ENCODE measurements around the gene WFS1. TPM values are rescaled to one million over a fixed set of nuclear protein-coding genes. Genes with fewer than 3 reads are reported as not detected.

The WFS1 gene
- total RNA-seq, 1 donor from 2014 or later, result 41.1 TPM

DNA sequence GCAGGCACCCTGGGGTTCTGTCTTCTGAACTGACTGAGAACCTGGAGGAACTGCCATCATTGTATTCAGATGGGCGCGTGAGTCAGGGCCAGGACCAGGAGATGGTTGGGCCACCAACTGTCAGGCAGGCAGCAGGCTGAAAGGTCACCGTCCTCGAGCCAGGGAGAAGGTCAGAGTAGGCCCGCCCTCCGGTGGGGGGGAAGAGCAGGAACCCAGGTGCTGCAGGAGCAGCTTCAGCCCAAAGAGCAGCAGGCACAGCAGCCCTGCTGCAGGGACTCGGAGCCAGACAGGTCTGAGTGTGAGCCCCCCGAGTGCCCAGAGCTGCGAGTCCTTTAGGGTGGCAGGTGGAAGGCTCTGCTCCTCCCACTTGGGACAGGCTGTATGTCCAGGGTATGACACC lies 26.4 kb downstream of the WFS1 start:
- H3K9me3 Mint-ChIP-seq, result no peaks in the 10 kb centered on the region
- H3K27me3 Mint-ChIP-seq, result no peaks in the 10 kb centered on the region
- H3K27ac Mint-ChIP-seq, result no peak overlapping the region
- no peak for DNase-seq (ENCODE audit: extremely low spot score, unreplicated experiment)
- H3K4me1 Mint-ChIP-seq (ENCODE audit: unreplicated experiment), result no peaks in the 10 kb centered on the region
- H3K36me3 Mint-ChIP-seq, result peaks cover 10% of the 10 kb centered on the region
- H3K4me3 Mint-ChIP-seq, result no peak overlapping the region
- TF ChIP-seq, protein P1, sequence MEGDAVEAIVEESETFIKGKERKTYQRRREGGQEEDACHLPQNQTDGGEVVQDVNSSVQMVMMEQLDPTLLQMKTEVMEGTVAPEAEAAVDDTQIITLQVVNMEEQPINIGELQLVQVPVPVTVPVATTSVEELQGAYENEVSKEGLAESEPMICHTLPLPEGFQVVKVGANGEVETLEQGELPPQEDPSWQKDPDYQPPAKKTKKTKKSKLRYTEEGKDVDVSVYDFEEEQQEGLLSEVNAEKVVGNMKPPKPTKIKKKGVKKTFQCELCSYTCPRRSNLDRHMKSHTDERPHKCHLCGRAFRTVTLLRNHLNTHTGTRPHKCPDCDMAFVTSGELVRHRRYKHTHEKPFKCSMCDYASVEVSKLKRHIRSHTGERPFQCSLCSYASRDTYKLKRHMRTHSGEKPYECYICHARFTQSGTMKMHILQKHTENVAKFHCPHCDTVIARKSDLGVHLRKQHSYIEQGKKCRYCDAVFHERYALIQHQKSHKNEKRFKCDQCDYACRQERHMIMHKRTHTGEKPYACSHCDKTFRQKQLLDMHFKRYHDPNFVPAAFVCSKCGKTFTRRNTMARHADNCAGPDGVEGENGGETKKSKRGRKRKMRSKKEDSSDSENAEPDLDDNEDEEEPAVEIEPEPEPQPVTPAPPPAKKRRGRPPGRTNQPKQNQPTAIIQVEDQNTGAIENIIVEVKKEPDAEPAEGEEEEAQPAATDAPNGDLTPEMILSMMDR (conservative IDR thresholded peaks at IDR 0.05), result no peak

DNA sequence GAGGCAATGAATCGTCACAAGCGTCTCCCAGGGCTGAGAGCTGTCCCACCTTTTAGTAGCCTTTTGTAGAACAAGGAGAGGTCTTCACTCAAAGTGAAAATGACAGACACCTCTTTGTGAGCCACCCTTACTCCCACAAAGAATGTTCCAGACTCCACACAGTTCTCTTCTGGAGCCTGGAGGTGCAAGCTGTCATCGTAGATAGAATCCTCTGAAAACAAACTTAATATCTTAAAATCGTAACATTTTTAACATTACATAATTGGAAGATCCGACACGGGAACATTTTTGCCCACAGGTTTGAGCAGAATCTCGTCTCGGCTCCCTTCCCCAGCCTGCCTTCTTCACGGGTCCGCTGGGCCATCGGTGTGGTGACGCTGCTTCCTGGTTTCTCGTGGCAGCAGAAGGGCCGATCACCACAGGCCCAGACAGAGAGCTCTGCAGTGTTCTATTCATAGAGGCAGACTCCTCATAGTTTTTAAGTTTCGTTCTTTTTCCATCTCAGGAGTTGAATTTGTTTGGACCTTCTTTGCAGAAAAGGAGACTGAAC lies 27.7 kb downstream of the WFS1 start:
- H3K27ac Mint-ChIP-seq, result no peak overlapping the region
- TF ChIP-seq, protein P1 (conservative IDR thresholded peaks at IDR 0.05), result no peak
- peaks cover 15% of the 10 kb centered on the region for H3K36me3 Mint-ChIP-seq
- no peak overlapping the region for H3K4me3 Mint-ChIP-seq
- no peaks in the 10 kb centered on the region for H3K9me3 Mint-ChIP-seq
- H3K4me1 Mint-ChIP-seq (ENCODE audit: unreplicated experiment), result no peaks in the 10 kb centered on the region
- no peaks in the 10 kb centered on the region for H3K27me3 Mint-ChIP-seq
- no peak for DNase-seq (ENCODE audit: extremely low spot score, unreplicated experiment)

DNA sequence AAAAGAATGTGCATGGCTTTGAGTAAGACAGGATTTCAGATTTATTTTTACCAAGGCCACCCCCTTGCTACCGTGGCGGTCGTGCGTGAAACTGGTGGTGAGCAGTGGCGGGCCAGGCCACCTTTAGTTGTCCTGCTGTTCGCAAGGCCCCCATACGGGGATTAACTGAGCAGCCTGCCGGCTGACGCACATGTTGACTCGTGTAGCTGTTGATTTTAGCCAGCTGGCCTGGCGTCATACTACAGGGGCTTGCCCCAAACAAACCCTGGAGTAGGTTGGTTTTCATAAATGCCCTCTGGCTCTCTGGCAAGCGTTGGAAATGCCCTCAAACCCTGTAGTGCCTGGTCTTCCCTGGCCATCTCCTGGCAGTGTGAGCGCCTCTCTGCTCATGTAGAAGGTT lies 28.4 kb downstream of the WFS1 start:
- H3K4me3 Mint-ChIP-seq, result no peak overlapping the region
- TF ChIP-seq, protein P1 (conservative IDR thresholded peaks at IDR 0.05), result no peak
- H3K9me3 Mint-ChIP-seq, result no peaks in the 10 kb centered on the region
- no peaks in the 10 kb centered on the region for H3K27me3 Mint-ChIP-seq
- peaks cover 17% of the 10 kb centered on the region for H3K36me3 Mint-ChIP-seq
- no peak overlapping the region for H3K27ac Mint-ChIP-seq
- H3K4me1 Mint-ChIP-seq (ENCODE audit: unreplicated experiment), result no peaks in the 10 kb centered on the region
- no peak for DNase-seq (ENCODE audit: extremely low spot score, unreplicated experiment)

DNA sequence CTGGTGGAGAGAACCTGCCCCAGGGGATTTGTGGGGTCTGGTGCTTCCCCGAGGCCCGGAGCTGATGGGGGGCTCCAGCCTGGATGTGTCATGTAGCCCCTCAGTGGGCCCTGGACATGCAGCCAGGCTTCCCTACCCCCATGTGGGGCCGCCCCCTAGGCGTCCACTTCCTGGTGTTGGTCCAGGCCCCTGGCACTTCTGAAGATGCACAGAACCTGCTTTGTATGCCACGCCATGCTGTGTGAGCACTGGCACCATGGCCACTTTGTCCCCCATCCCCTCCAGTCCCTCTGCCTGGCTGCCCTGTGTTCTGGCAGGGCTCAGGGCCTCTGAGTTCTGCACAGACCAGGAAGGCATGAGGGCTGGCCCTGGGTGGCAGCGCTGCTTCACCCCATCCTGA lies 29.2 kb downstream of the WFS1 start:
- Mint-ChIP-seq H3K27ac (no peak overlapping the region), H3K27me3 (no peaks in the 10 kb centered on the region), H3K36me3 (peaks cover 17% of the 10 kb centered on the region), H3K4me3 (no peak overlapping the region), H3K9me3 (no peaks in the 10 kb centered on the region), H3K4me1 (ENCODE audit: unreplicated experiment) (no peaks in the 10 kb centered on the region)
- no peak for DNase-seq (ENCODE audit: extremely low spot score, unreplicated experiment)
- TF ChIP-seq, protein P1 (conservative IDR thresholded peaks at IDR 0.05), result no peak

DNA sequence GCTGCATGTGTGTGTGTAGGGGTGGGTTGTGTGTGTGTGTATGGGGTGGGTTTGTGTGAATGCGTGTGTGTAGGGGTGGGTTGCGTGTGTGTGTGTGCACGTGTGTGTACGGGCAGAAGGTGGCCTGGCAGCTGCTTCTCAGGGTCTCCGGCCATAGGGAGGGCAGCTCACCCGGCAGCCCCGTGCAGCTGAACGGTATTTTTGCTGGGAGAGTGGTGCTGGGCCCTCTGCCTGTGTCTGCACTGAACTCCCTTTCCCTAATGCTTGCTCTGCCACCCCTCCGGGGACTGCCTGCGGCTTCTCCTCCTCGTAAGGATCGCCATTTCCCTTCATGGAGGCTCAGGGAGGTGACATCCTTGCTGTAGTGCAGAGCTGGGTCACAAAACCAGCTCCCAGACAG lies 30.2 kb downstream of the WFS1 start:
- no peaks in the 10 kb centered on the region for H3K27me3 Mint-ChIP-seq
- H3K4me1 Mint-ChIP-seq (ENCODE audit: unreplicated experiment), result no peaks in the 10 kb centered on the region
- peaks cover 11% of the 10 kb centered on the region for H3K36me3 Mint-ChIP-seq

More for the DNA sequence above, 30.2 kb downstream of the WFS1 start:
- TF ChIP-seq, protein P1 (conservative IDR thresholded peaks at IDR 0.05), result no peak
- H3K9me3 Mint-ChIP-seq, result no peaks in the 10 kb centered on the region
- H3K27ac Mint-ChIP-seq, result no peak overlapping the region
- no peak for DNase-seq (ENCODE audit: extremely low spot score, unreplicated experiment)
- H3K4me3 Mint-ChIP-seq, result no peak overlapping the region
